AG10803 (cell line): ENCODE measurements around the gene PI4K2B.
"Not testable (repeated sequence)": the region's sequence is repeated elsewhere in the genome, so short reads cannot be mapped to it uniquely, and the experiment has no call there.

Experiments
- DNase-seq: peaks from one replicate; pipeline ENCODE4 v3.0.0; 2010; ENCODE audit warnings: low read depth
- H3K4me3 ChIP-seq: 2 replicates; pipeline ENCODE4 v1.5.1; 2011; ENCODE audit warnings: mild to moderate bottlenecking, low read length, control low read depth
- CTCF ChIP-seq: conservative IDR thresholded peaks from 2 replicates; pipeline ENCODE4 v1.5.1; 2011; ENCODE audit warnings: mild to moderate bottlenecking, low read length, control low read depth, inconsistent platforms

PI4K2B gene

GRCh38 chr4:25246680-25247611 lies 13.1 kb downstream of the PI4K2B start:
- no peak overlapping the region for H3K4me3 ChIP-seq
- no peak for TF ChIP-seq CTCF
- DNase-seq: no peak

GRCh38 chr4:25248875-25249274 lies 15.0 kb downstream of the PI4K2B start:
- not testable (repeated sequence) for DNase-seq, H3K4me3 ChIP-seq

- DNase-seq, H3K4me3 ChIP-seq: not testable (repeated sequence)
Measured at GRCh38 chr4:25249494-25249893, 15.7 kb downstream of the PI4K2B start.

- no peak for TF ChIP-seq CTCF
- DNase-seq: no peak
- H3K4me3 ChIP-seq: no peak overlapping the region
Measured at GRCh38 chr4:25252230-25253070, 18.6 kb downstream of the PI4K2B start.

- no peak for DNase-seq
- no peak for TF ChIP-seq CTCF
- no peak overlapping the region for H3K4me3 ChIP-seq
Measured at GRCh38 chr4:25253071-25253445, 19.2 kb downstream of the PI4K2B start.

GRCh38 chr4:25253786-25254185 lies 20.0 kb downstream of the PI4K2B start:
- H3K4me3 ChIP-seq, DNase-seq: not testable (repeated sequence)

- no peak overlapping the region for H3K4me3 ChIP-seq
- DNase-seq: peak; percentile 25
- no peak for TF ChIP-seq CTCF
Measured at GRCh38 chr4:25258980-25259578, 25.2 kb downstream of the PI4K2B start.

- no peak for TF ChIP-seq CTCF
- H3K4me3 ChIP-seq: no peak overlapping the region
- DNase-seq: no peak
Measured at GRCh38 chr4:25271866-25272265, 38.0 kb downstream of the PI4K2B start.
